Neural cell (in vitro differentiated cells): ENCODE measurements around the gene GRHL3. TPM values are rescaled to one million over a fixed set of nuclear protein-coding genes. Genes with fewer than 3 reads are reported as not detected.

Experiments used
- H2AFZ ChIP-seq: fragments of 200-600, 300-800 bp; sonication (generic), shearing (Covaris generic); 2 replicates; pipeline ENCODE4 v1.6.0; 2014; ENCODE audit warnings: low read depth, mild to moderate bottlenecking, antibody characterized with exemption, low read length, moderate library complexity
- H3F3A ChIP-seq: fragments of 200-600 bp; shearing (Covaris generic); 2 replicates; pipeline ENCODE4 v1.6.1; 2016; ENCODE audit warnings: mild to moderate bottlenecking, moderate library complexity, mixed read lengths, antibody characterized with exemption, low read length; ENCODE audit not compliant: insufficient read depth, poor library complexity, severe bottlenecking
- H3K27ac ChIP-seq: fragments of 200-600, 300-800 bp; sonication (generic), shearing (Covaris generic); 2 replicates; pipeline ENCODE4 v1.5.1; 2014; ENCODE audit warnings: mild to moderate bottlenecking, low read length, moderate library complexity
- H3K27me3 ChIP-seq: fragments of 300-800, 200-600 bp; sonication (generic), shearing (Covaris generic); 2 replicates; pipeline ENCODE4 v1.6.0; 2014; ENCODE audit warnings: mild to moderate bottlenecking, low read depth, low read length, moderate library complexity; ENCODE audit not compliant: insufficient read depth
- H3K36me3 ChIP-seq: fragments of 300-800, 200-600 bp; sonication (generic), shearing (Covaris generic); 2 replicates; pipeline ENCODE4 v1.5.1; 2014; ENCODE audit warnings: mild to moderate bottlenecking, antibody characterized with exemption, low read length, moderate library complexity; ENCODE audit not compliant: insufficient read depth
- H3K4me2 ChIP-seq: fragments of 300-800, 200-600 bp; sonication (generic), shearing (Covaris generic); 2 replicates; pipeline ENCODE4 v1.6.0; 2014; ENCODE audit warnings: mild to moderate bottlenecking, low read length
- H3K4me3 ChIP-seq: fragments of 300-800, 200-600 bp; sonication (generic), shearing (Covaris generic); 2 replicates; pipeline ENCODE4 v1.5.1; 2014; ENCODE audit warnings: mild to moderate bottlenecking, low read length, moderate library complexity
- H3K79me2 ChIP-seq: fragments of 200-600 bp; shearing (Covaris generic); replicated peaks from 2 replicates; pipeline ENCODE4 v1.6.0; 2014; ENCODE audit warnings: mild to moderate bottlenecking, low read length, moderate library complexity; ENCODE audit not compliant: insufficient read depth
- H3K9ac ChIP-seq: fragments of 300-800, 200-600 bp; sonication (generic), shearing (Covaris generic); 2 replicates; pipeline ENCODE4 v1.6.1; 2016; ENCODE audit warnings: mild to moderate bottlenecking, low read length, mixed read lengths
- H3K9me2 ChIP-seq: fragments of 200-600 bp; shearing (Covaris generic); 2 replicates; pipeline ENCODE4 v1.6.1; 2016; ENCODE audit warnings: mild to moderate bottlenecking, low read length, mixed read lengths; ENCODE audit not compliant: insufficient read depth
- H3K9me3 ChIP-seq: fragments of 200-600, 300-800 bp; sonication (generic), shearing (Covaris generic); 2 replicates; pipeline ENCODE4 v1.6.1; 2016; ENCODE audit warnings: mild to moderate bottlenecking, mixed run types, low read length, moderate library complexity, mixed read lengths
- H4K20me1 ChIP-seq: fragments of 200-600 bp; shearing (Covaris generic); 2 replicates; pipeline ENCODE4 v1.6.1; 2016; ENCODE audit warnings: mild to moderate bottlenecking, mixed run types; ENCODE audit not compliant: insufficient read depth
- CTCF ChIP-seq: fragments of 450-650 bp; IDR thresholded peaks from 2 replicates; pipeline ENCODE4 v1.5.1; 2014; ENCODE audit warnings: antibody characterized with exemption, mild to moderate bottlenecking, moderate library complexity; ENCODE audit not compliant: poor library complexity, severe bottlenecking
- EP300 ChIP-seq: fragments of 450-650 bp; conservative IDR thresholded peaks from 2 replicates; pipeline ENCODE4 v1.6.1; 2014; ENCODE audit warnings: antibody characterized with exemption, mild to moderate bottlenecking, moderate library complexity; ENCODE audit not compliant: poor library complexity, severe bottlenecking
- EZH2 ChIP-seq: fragments of 200-600, 300-800 bp; shearing (Covaris generic), sonication (generic); IDR thresholded peaks from 2 replicates; pipeline ENCODE4 v1.6.1; 2014; ENCODE audit warnings: antibody characterized with exemption, low read length, borderline replicate concordance, mild to moderate bottlenecking; ENCODE audit not compliant: insufficient read depth, poor library complexity, severe bottlenecking
- MXI1 ChIP-seq: fragments of 450-650 bp; conservative IDR thresholded peaks from 2 replicates; pipeline ENCODE4 v1.6.1; 2014; ENCODE audit warnings: antibody characterized with exemption, mild to moderate bottlenecking; ENCODE audit not compliant: poor library complexity, severe bottlenecking
- POLR2AphosphoS5 ChIP-seq: IDR thresholded peaks from 2 replicates; pipeline ENCODE4 v1.6.1; 2012
- RAD21 ChIP-seq: fragments of 450-650 bp; conservative IDR thresholded peaks from 2 replicates; pipeline ENCODE4 v1.6.1; 2014; ENCODE audit warnings: antibody characterized with exemption, mild to moderate bottlenecking, moderate library complexity
- REST ChIP-seq: IDR thresholded peaks from 2 replicates; pipeline ENCODE4 v1.6.1; 2012; ENCODE audit warnings: borderline replicate concordance
- SMC3 ChIP-seq: fragments of 450-650 bp; conservative IDR thresholded peaks from 2 replicates; pipeline ENCODE4 v1.6.1; 2014; ENCODE audit warnings: antibody characterized with exemption, mild to moderate bottlenecking, moderate library complexity; ENCODE audit not compliant: poor library complexity
- TAF1 ChIP-seq: IDR thresholded peaks from 2 replicates; pipeline ENCODE4 v1.6.1; 2012; ENCODE audit warnings: low read depth
- polyA plus RNA-seq: library from polyadenylated mRNA; depleted of rRNA; stranded (reverse); fragments of >200 nt; gene quantifications from 2 replicates; pipeline ENCODE4 v1.2.3, GENCODE V29; 2014

The GRHL3 gene
- polyA plus RNA-seq, 1 donor from 2014 or later = not detected

DNA sequence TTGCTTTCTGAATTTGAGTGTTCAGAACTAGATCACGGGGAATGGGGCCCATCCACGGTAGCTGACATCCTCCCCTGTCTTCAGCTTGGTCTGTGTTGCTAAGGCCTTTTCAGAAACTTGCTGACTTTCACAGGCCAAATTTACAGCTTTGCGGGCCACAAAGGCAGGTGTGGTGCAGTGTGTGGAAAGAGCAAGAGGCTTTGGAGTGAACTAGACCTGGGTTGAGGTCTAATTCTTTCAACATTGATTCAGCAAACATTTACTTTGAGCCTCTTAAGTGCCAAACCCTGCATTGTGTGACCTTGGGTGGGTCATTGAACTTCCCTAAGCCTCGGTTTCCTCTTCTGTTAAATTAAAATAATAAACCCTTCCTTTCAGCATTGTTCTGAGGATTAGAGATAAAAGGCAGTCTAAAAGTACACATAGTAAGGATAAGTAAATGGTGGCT lies 70.1 kb downstream of the GRHL3 start:
- Histone ChIP-seq H2AFZ (no peak overlapping the region), H3K9me3 (no peaks in the 10 kb centered on the region), H3K9me2 (no peaks in the 10 kb centered on the region), H3F3A (no peaks in the 10 kb centered on the region), H4K20me1 (no peaks in the 10 kb centered on the region), H3K4me2 (no peak overlapping the region), H3K4me3 (no peak overlapping the region), H3K36me3 (no peaks in the 10 kb centered on the region), H3K9ac (no peak overlapping the region), H3K79me2 (no peaks in the 10 kb centered on the region), H3K27ac (no peak overlapping the region), H3K27me3 (no peaks in the 10 kb centered on the region)
- TF ChIP-seq TAF1 (no peak), MXI1 (no peak), POLR2AphosphoS5 (no peak), REST (no peak), EZH2 (no peak), SMC3 (no peak), RAD21 (no peak), EP300 (no peak), CTCF (no peak)

DNA sequence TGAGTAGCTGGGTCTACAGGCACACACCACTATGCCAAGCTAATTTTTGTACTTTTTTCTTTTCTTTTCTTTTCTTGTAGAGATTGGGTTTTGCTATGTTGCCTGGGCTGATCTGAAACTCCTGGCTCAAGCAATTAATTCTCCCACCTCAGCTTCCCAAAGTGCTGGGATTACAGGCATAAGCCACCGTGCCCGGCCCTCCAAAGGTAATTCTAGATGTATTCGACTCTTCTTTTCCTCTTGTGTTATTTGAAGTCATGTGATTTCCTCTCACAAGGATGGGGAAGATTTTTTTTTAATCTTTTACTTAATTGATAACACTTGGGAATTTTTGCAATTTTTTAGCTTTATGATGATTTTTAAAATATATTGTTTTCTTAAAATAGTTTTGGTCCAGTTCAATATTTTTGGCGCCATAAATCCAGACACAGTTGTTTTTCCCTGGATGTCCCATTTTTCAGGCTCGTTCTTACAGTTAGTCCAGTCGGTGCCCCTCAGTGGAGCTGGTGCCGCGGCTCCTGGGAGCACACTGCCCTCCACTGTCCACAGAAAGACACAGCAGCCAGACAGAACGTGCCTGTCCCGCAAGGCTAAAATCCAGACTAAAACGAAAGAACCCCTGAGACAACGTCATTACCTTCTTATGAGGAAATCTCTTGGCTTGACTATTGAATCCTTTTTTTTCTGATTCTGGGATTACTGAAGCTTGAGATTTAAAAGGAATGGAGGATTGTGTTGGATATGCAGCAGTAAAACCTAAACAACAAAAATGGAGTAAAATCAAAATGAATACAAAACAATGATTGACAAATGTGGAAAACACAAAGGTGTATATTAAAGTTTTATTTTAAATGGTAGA lies 72.0 kb downstream of the GRHL3 start:
- TF ChIP-seq SMC3 (peak; percentile 93), CTCF (peak; percentile 89), REST (no peak), RAD21 (peak; percentile 91)
- Histone ChIP-seq H3K9me3 (no peaks in the 10 kb centered on the region), H3K27me3 (no peaks in the 10 kb centered on the region), H3K27ac (no peak overlapping the region), H3K4me3 (no peak overlapping the region), H4K20me1 (no peaks in the 10 kb centered on the region), H3K4me2 (no peak overlapping the region), H3K9me2 (no peaks in the 10 kb centered on the region), H3K79me2 (no peaks in the 10 kb centered on the region), H3F3A (no peaks in the 10 kb centered on the region), H3K36me3 (no peaks in the 10 kb centered on the region), H2AFZ (no peak overlapping the region), H3K9ac (no peak overlapping the region)
